Hepatocyte (in vitro differentiated cells): Measurements from ENCODE around the gene EPPIN. TPM values are rescaled to one million over a fixed set of nuclear protein-coding genes. Genes with fewer than 3 reads are reported as not detected.

Source experiments
- DNase-seq: peaks from one replicate; pipeline ENCODE4 v3.0.0-alpha.2; 2016; ENCODE audit warnings: low spot score
- H2AFZ ChIP-seq: fragments of 200-600 bp; sonication (generic); 2 replicates; pipeline ENCODE4 v1.6.0; 2016; ENCODE audit warnings: antibody characterized with exemption, mild to moderate bottlenecking
- H3K27ac ChIP-seq: fragments of 200-600 bp; sonication (generic); 2 replicates; pipeline ENCODE4 v1.5.1; 2016; ENCODE audit warnings: mild to moderate bottlenecking
- H3K27me3 ChIP-seq: fragments of 200-600 bp; sonication (generic); 2 replicates; pipeline ENCODE4 v1.6.1; 2016
- H3K36me3 ChIP-seq: fragments of 200-600 bp; sonication (generic); replicated peaks from 2 replicates; pipeline ENCODE4 v1.5.1; 2016; ENCODE audit warnings: low read depth; ENCODE audit not compliant: insufficient read depth
- H3K4me1 ChIP-seq: fragments of 200-600 bp; sonication (generic); 2 replicates; pipeline ENCODE4 v1.5.1; 2016; ENCODE audit warnings: mild to moderate bottlenecking, moderate library complexity; ENCODE audit not compliant: insufficient read depth
- H3K4me2 ChIP-seq: fragments of 200-600 bp; sonication (generic); 2 replicates; pipeline ENCODE4 v1.6.0; 2016
- H3K4me3 ChIP-seq: fragments of 200-600 bp; sonication (generic); 2 replicates; pipeline ENCODE4 v1.5.1; 2016; ENCODE audit warnings: mild to moderate bottlenecking
- H3K79me2 ChIP-seq: fragments of 200-600 bp; sonication (generic); 2 replicates; pipeline ENCODE4 v1.6.0; 2017; ENCODE audit warnings: mild to moderate bottlenecking
- H3K9me2 ChIP-seq: fragments of 200-600 bp; sonication (generic); replicated peaks from 2 replicates; pipeline ENCODE4 v1.6.0; 2017; ENCODE audit warnings: mild to moderate bottlenecking; ENCODE audit not compliant: insufficient read depth
- H3K9me3 ChIP-seq: fragments of 200-600 bp; sonication (generic); 2 replicates; pipeline ENCODE4 v1.5.1; 2016; ENCODE audit warnings: low read depth, mild to moderate bottlenecking
- H4K20me1 ChIP-seq: fragments of 200-600 bp; sonication (generic); 2 replicates; pipeline ENCODE4 v1.6.0; 2016; ENCODE audit warnings: mild to moderate bottlenecking; ENCODE audit not compliant: insufficient read depth, poor library complexity, severe bottlenecking
- CTCF ChIP-seq: fragments of 200-600 bp; sonication (generic); IDR thresholded peaks from 2 replicates; pipeline ENCODE4 v1.5.1; 2016; ENCODE audit warnings: antibody characterized with exemption, mild to moderate bottlenecking; ENCODE audit not compliant: poor library complexity
- EZH2 ChIP-seq: fragments of 200-600 bp; sonication (generic); IDR thresholded peaks from 2 replicates; pipeline ENCODE4 v1.6.1; 2016; ENCODE audit warnings: antibody characterized with exemption, mild to moderate bottlenecking, borderline replicate concordance
- EZH2phosphoT487 ChIP-seq: fragments of 200-600 bp; sonication (generic); IDR thresholded peaks from one replicate; pipeline ENCODE4 v1.6.1; 2018; ENCODE audit warnings: antibody characterized with exemption, mild to moderate bottlenecking, low read depth, moderate library complexity; ENCODE audit not compliant: unreplicated experiment, severe bottlenecking
- WGBS: methylation state at CpG from one replicate; pipeline ENCODE4 v1.1.6; 2016; ENCODE audit warnings: low lambda C conversion rate; ENCODE audit errors: missing lambda C conversion rate; 5-methylcytosine and 5-hydroxymethylcytosine counted together
- polyA plus RNA-seq: library from polyadenylated mRNA; unstranded; fragments of >200 nt; fragmentation: Nextera tagmentation; extraction: Ambion mirVana; gene quantifications from 2 replicates; pipeline ENCODE4 v1.2.1, GENCODE V29; 2016
- total RNA-seq: library from RNA; depleted of rRNA; stranded (reverse); fragments of >200 nt; gene quantifications from 2 replicates; pipeline ENCODE4 v1.2.3, GENCODE V29; 2014

EPPIN gene
- total and polyA plus RNA-seq, 2 experiments from 2014 or later = not detected

- 80% methylated on average over 7 of the region's 7 CpGs for WGBS
- H3K4me1 ChIP-seq = no peaks in the 10 kb centered on the region
- TF ChIP-seq EZH2 (no peak), EZH2phosphoT487 (no peak), CTCF (no peak)
- H3K4me3 ChIP-seq = no peak overlapping the region
- H3K27ac ChIP-seq = no peak overlapping the region
- no peaks in the 10 kb centered on the region for H3K9me2 ChIP-seq
- no peak overlapping the region for H3K4me2 ChIP-seq
- peaks cover 4% of the 10 kb centered on the region for H3K27me3 ChIP-seq
- H3K36me3 ChIP-seq = no peaks in the 10 kb centered on the region
- H2AFZ ChIP-seq = no peak overlapping the region
- no peaks in the 10 kb centered on the region for H3K79me2 ChIP-seq
- DNase-seq = no peak
- H3K9me3 ChIP-seq = no peaks in the 10 kb centered on the region
- no peaks in the 10 kb centered on the region for H4K20me1 ChIP-seq
Observed at GRCh38 chr20:45508068-45508886, 38.9 kb downstream of the EPPIN start.

GRCh38 chr20:45507011-45507820 is 40.0 kb downstream of the EPPIN start:
- TF ChIP-seq CTCF (no peak), EZH2 (no peak), EZH2phosphoT487 (no peak)
- Histone ChIP-seq H3K36me3 (no peaks in the 10 kb centered on the region), H3K27me3 (no peaks in the 10 kb centered on the region), H3K4me2 (no peak overlapping the region), H3K9me3 (no peaks in the 10 kb centered on the region), H3K9me2 (no peaks in the 10 kb centered on the region), H4K20me1 (no peaks in the 10 kb centered on the region), H2AFZ (no peak overlapping the region), H3K79me2 (no peaks in the 10 kb centered on the region), H3K27ac (no peak overlapping the region), H3K4me3 (no peak overlapping the region), H3K4me1 (no peaks in the 10 kb centered on the region)
- WGBS = 95% methylated on average over 5 of the region's 5 CpGs
- DNase-seq = no peak

DNA sequence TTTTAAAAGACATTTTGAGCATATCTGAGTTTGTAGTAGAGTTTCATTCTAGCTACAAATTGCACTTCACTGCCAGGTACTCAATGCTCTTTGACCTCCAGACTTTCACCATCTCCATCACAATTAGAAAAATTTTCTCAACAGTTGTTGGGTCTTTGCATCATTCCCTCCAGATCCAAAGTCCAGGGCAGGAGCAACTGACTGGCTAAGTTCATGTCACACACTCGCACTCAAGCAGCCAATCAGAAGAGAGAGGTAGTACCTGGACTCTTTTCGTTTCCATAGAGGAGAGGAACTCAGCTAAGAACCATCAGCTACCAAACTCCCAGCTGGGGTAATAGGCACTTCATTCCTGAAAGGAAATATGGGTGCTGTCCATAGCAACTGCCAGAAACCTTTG is 40.8 kb downstream of the EPPIN start:
- H3K9me2 ChIP-seq = no peaks in the 10 kb centered on the region
- no peak for TF ChIP-seq EZH2phosphoT487
- H4K20me1 ChIP-seq = no peaks in the 10 kb centered on the region
- no peaks in the 10 kb centered on the region for H3K36me3 ChIP-seq
- no peaks in the 10 kb centered on the region for H3K9me3 ChIP-seq
- DNase-seq = no peak
- WGBS = 88% methylated on average over 2 of the region's 2 CpGs
- no peaks in the 10 kb centered on the region for H3K4me1 ChIP-seq
- no peaks in the 10 kb centered on the region for H3K79me2 ChIP-seq
- no peaks in the 10 kb centered on the region for H3K27me3 ChIP-seq
- H3K27ac ChIP-seq = no peak overlapping the region
- H3K4me3 ChIP-seq = no peak overlapping the region
- no peak overlapping the region for H3K4me2 ChIP-seq
- no peak overlapping the region for H2AFZ ChIP-seq

DNA sequence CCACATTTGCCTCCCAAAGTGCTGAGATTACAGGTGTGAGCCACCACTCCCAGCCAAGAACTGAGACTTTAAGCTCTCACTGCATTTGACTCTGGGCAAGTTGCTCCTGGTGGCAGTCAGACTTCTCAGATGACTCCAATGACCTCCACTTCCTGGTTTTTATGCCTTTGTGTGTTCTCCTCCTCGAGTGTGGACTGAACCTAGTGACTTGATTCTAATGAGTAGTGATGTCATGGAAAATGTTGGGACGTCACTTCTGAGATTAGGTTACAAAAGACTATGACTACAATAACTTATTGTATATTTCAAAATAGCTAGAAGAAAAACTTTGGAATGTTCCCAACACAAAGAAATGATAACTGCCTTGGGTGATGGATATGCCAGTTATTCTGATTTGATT is 43.8 kb downstream of the EPPIN start:
- no peaks in the 10 kb centered on the region for H3K9me2 ChIP-seq

More for the DNA sequence above, 43.8 kb downstream of the EPPIN start:
- DNase-seq = no peak
- H3K4me3 ChIP-seq = no peak overlapping the region
- no peaks in the 10 kb centered on the region for H3K4me1 ChIP-seq
- no peaks in the 10 kb centered on the region for H3K79me2 ChIP-seq
- H2AFZ ChIP-seq = no peak overlapping the region
- no peaks in the 10 kb centered on the region for H3K27me3 ChIP-seq
- H3K36me3 ChIP-seq = no peaks in the 10 kb centered on the region
- H4K20me1 ChIP-seq = no peaks in the 10 kb centered on the region
- no peak overlapping the region for H3K4me2 ChIP-seq
- no peaks in the 10 kb centered on the region for H3K9me3 ChIP-seq
- 70% methylated on average over 2 of the region's 2 CpGs for WGBS
- H3K27ac ChIP-seq = no peak overlapping the region
- TF ChIP-seq EZH2phosphoT487 (no peak), EZH2 (no peak), CTCF (no peak)
